LNCaP clone FGC (cell line): Measurements from ENCODE around the gene ANAPC16.
A peak's percentile ranks its signal among the peaks of the same experiment; 100 is the strongest.

ENCODE experiments used
- DNase-seq: peaks from one replicate; pipeline ENCODE4 v3.0.0-alpha.2; 2011; ENCODE audit warnings: low read depth
- H3K4me3 ChIP-seq: 2 replicates; pipeline ENCODE4 v1.5.1; 2011; ENCODE audit warnings: mild to moderate bottlenecking, low read depth, low read length, control low read depth
- CTCF ChIP-seq: IDR thresholded peaks from 2 replicates; pipeline ENCODE4 v1.5.1; 2012; ENCODE audit warnings: mild to moderate bottlenecking; ENCODE audit not compliant: control insufficient read depth, insufficient read depth; ENCODE audit errors: extremely low read depth

The ANAPC16 gene

DNA sequence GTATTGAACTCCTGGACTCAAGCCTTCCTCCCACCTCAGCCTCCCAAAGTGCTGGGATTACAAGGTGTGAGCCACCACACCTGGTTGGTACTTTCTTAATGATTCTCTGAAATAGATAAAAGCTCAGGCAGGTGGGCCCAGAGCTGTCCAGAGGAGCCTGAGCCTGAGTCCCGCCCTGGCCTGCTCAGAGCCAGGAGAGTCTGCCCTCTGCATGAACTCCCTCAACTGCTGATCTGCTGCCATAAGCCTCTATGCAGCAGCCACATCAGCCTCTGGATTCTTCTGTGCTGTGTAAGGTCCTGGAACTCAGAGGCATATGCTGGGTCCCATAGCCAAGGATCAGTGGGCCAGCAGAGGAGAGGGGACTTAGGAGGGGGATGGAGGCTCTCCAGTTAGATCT is 34.9 kb downstream of the ANAPC16 start:
- H3K4me3 ChIP-seq, result no peak overlapping the region
- no peak for TF ChIP-seq CTCF
- no peak for DNase-seq

DNA sequence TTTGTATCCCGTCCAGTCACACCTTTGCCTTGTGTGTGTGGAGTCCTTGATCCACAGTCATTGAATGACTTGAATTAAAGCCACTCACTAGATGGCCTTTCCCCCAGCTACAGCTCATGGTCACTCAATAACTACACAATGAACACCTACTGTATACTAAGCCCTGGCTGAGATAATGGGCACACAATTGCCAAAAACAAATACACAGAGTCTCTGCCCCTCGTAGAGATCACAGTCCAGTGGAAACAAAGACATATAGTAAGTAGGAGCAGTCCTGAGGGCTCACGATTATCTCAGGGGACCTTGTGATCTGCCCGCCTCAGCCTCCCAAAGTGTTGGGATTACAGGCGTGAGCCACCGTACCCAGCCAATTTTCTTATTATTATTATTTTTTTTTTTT is 35.8 kb downstream of the ANAPC16 start:
- H3K4me3 ChIP-seq, result no peak overlapping the region
- no peak for DNase-seq
- no peak for TF ChIP-seq CTCF

DNA sequence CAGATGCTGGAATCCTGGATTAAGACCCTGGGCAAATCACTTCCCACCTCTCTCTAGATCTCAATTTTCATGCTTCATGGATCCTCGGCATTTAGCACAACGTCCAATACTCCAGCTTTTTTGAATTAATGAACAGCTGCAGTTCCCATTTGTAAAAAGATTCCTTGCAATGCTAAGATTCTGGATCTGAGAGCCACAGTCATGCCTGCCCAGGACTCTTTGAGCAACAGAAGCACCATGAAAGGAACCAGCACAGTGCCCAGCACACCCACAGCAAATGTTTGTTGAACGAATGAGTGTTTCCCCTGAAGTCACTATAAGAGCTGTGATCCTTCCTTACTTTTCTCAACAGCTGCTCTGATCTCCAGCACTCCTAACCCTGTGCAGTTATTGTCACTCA is 37.2 kb downstream of the ANAPC16 start:
- H3K4me3 ChIP-seq, result no peak overlapping the region
- TF ChIP-seq CTCF, result no peak
- no peak for DNase-seq

- no peak overlapping the region for H3K4me3 ChIP-seq
- DNase-seq, result no peak
- TF ChIP-seq CTCF, result no peak
These were observed 37.8 kb downstream of the ANAPC16 start for GRCh38 chr10:72253578-72253977.

GRCh38 chr10:72254813-72255568 is 39.2 kb downstream of the ANAPC16 start:
- peak; percentile 85 for DNase-seq
- no peak for TF ChIP-seq CTCF
- H3K4me3 ChIP-seq, result no peak overlapping the region

DNA sequence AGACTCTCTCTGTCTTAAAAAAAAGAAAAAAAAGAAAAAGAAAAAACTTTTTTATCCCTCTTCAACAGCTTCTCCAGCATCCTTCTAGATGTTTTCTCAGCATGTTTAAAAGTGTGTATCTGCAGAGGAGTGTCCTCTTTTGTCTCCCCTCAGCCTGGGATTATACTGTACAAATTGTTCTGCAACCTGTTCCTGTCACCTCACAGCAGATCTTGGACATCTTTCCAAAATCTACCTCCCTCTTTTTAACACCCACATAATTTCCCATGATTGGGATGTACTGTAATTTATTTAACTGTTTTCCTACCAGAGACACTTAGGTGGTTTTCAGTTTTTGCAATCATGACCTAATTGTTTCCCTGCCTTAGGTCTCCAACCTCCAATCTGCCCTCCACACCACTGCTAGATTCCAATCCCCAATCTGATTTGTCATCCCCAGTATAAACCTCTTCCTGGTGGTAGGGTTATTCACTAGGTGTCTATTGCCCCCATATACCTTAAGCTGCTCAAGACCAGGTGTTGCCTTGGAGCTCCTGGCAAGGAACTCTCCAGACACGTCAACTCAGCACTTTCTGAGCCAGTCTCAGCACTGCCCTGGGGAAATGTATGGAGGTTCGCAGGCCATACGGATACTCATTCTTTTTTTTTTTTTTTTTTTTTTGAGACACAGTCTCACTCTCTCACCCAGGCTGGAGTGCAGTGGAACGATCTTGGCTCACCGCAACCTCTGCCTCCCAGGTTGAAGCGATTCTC is 40.3 kb downstream of the ANAPC16 start:
- TF ChIP-seq CTCF, result no peak
- no peak overlapping the region for H3K4me3 ChIP-seq
- no peak for DNase-seq
